Naive thymus-derived CD8-positive, alpha-beta T cell (primary cell): ENCODE data around the gene LRRC37A3. TPM values are rescaled to one million over a fixed set of nuclear protein-coding genes. Genes with fewer than 3 reads are reported as not detected.
"Not testable (repeated sequence)": the region's sequence is repeated elsewhere in the genome, so short reads cannot be mapped to it uniquely, and the experiment has no call there.

ENCODE experiments used
- ATAC-seq, 2 donors: fragments of 150-1000 bp; cut with Tn5 transposase in 1 of 2; sonication (Bioruptor Pico), chemical (Tn5 transposase) in 1 of 2; 1 replicate in 1 of 2; 2 replicates in 1 of 2; pipeline ENCODE4 v1.10.0; 2021; ENCODE audit warnings: mild to moderate bottlenecking in 2 of 2, moderate library complexity in 2 of 2
- POLR2A ChIA-PET: fragments of 350-600 bp; sonication (Branson Sonifier 250); formaldehyde crosslinking; loops from one replicate; lab custom pipeline; 2021; ENCODE audit warnings: antibody characterized with exemption; lab: Charles Lee
- DNase-seq, 10 donors: peaks; one replicate each; pipeline versions ENCODE4 v3.0.0 to v3.0.0-alpha.2; 2020 to 2022
- H3K27ac Mint-ChIP-seq, 10 donors: one replicate each; pipeline ENCODE4 v1.8.0; 2020 to 2022; ENCODE audit warnings: mild to moderate bottlenecking in 10 of 10, mixed read lengths in 10 of 10, moderate library complexity in 4 of 10, inconsistent platforms in 1 of 10
- H3K27me3 Mint-ChIP-seq, 5 donors: one replicate each; pipeline ENCODE4 v1.8.0; 2021 to 2022; ENCODE audit warnings: mixed read lengths in 5 of 5
- H3K36me3 Mint-ChIP-seq, 3 donors: one replicate each; pipeline ENCODE4 v1.8.0; 2020 to 2022; ENCODE audit warnings: mixed read lengths in 3 of 3, mild to moderate bottlenecking in 2 of 3, inconsistent platforms in 1 of 3
- H3K4me1 Mint-ChIP-seq, 4 donors: one replicate each; pipeline ENCODE4 v1.8.0; 2021 to 2022; ENCODE audit warnings: mixed read lengths in 4 of 4
- H3K4me3 Mint-ChIP-seq, 10 donors: one replicate each; pipeline ENCODE4 v1.8.0; 2020 to 2022; ENCODE audit warnings: mild to moderate bottlenecking in 10 of 10, mixed read lengths in 10 of 10, moderate library complexity in 6 of 10, inconsistent platforms in 1 of 10
- H3K9me3 Mint-ChIP-seq, 9 donors: one replicate each; pipeline ENCODE4 v1.8.0; 2020 to 2022; ENCODE audit warnings: mixed read lengths in 9 of 9, mild to moderate bottlenecking in 3 of 9, inconsistent platforms in 1 of 9, moderate library complexity in 1 of 9
- polyA plus RNA-seq, 3 donors: library from polyadenylated mRNA; unstranded; fragments of 300-500 nt; fragmentation: Illumina TruSeq; gene quantifications; one replicate each; pipeline ENCODE4 v1.2.3, GENCODE V29; 2021
- total RNA-seq, 8 experiments: library from RNA in 2 of 8; stranded (reverse) in 2 of 8; gene quantifications; one replicate each; pipeline ENCODE4 v1.2.3 and lab custom pipeline; 2021 to 2026

LRRC37A3 gene
- total and polyA plus RNA-seq, 5 experiments from 2014 or later = 0.75 to 30.1 (median 2.9) TPM

DNA sequence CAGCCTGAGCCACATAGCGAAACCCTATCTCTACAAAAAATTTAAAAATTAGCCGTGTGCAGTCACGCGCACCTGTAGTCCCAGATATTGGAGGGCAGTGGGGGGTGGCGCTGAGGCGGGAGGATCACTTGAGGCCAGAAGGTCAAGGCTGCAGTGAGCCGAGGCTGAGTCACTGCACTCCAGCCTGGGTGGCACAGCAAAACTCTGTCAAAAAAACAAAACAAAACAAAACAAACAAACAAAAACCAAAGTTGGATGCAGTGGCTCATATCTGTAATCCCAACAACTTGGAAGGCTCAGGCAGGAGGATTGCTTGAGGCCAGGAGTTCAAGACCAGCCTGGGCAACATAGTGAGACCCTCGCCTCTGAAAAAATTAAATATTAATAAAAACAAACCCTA is 75.4 kb downstream of the LRRC37A3 start:
- H3K27me3 Mint-ChIP-seq, ATAC-seq, H3K36me3 Mint-ChIP-seq, H3K27ac Mint-ChIP-seq, POLR2A ChIA-PET, H3K4me1 Mint-ChIP-seq, H3K4me3 Mint-ChIP-seq, H3K9me3 Mint-ChIP-seq, DNase-seq: not testable (repeated sequence)

DNA sequence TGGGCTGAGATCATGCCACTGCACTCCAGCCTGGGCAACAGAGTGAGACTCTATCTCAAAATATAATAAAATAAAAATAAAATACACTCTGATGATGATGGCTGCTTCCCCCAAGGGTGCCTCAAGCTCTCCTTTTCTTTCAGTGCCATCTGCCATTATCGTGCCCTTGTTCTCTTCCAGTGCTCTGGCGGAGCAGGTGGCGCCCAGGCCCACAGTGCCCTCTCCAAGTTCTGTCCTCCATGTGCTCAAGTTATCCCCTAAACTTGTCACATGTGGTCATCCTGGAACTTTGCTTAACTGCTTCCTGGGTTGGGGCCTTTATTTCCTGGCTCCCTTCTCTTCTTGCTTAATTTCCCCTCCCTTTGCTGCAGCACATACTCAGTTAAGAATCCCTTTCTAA is 76.4 kb downstream of the LRRC37A3 start:
- H3K4me1 Mint-ChIP-seq, H3K27ac Mint-ChIP-seq, H3K9me3 Mint-ChIP-seq, DNase-seq, ATAC-seq, H3K36me3 Mint-ChIP-seq, H3K27me3 Mint-ChIP-seq, POLR2A ChIA-PET, H3K4me3 Mint-ChIP-seq: not testable (repeated sequence)

GRCh38 chr17:64840960-64841359 is 78.3 kb downstream of the LRRC37A3 start:
- H3K4me3 Mint-ChIP-seq, H3K9me3 Mint-ChIP-seq, H3K27me3 Mint-ChIP-seq, H3K36me3 Mint-ChIP-seq, DNase-seq, ATAC-seq, POLR2A ChIA-PET, H3K27ac Mint-ChIP-seq: not testable (repeated sequence)
- H3K4me1 Mint-ChIP-seq = peaks cover 6 to 12% (median 8%) of the 10 kb centered on the region in 4 donors

GRCh38 chr17:64838513-64838912 is 80.8 kb downstream of the LRRC37A3 start:
- H3K36me3 Mint-ChIP-seq, ATAC-seq, DNase-seq, POLR2A ChIA-PET, H3K9me3 Mint-ChIP-seq, H3K27me3 Mint-ChIP-seq: not testable (repeated sequence)
- peaks cover 10 to 32% (median 25%) of the 10 kb centered on the region in 4 donors for H3K4me1 Mint-ChIP-seq
- peak overlapping the region in 2 of 10 donors; percentile 4 to 54 for H3K4me3 Mint-ChIP-seq
- H3K27ac Mint-ChIP-seq = peak overlapping the region in 1 of 10 donors; percentile 27

- Mint-ChIP-seq H3K4me3 (peak overlapping the region; percentile 89 to 96 (median 92)), H3K27ac (peak overlapping the region; percentile 84 to 98 (median 96)), H3K4me1 (peaks cover 10 to 32% (median 27%) of the 10 kb centered on the region in 4 donors)
- H3K36me3 Mint-ChIP-seq, H3K27me3 Mint-ChIP-seq, H3K9me3 Mint-ChIP-seq: not testable (repeated sequence)
- POLR2A ChIA-PET = interaction anchor here (0.7 kb wide), 2 partner anchors 159 to 280 kb away, joined by 4 to 5 read pairs; no protein-coding TSS in a partner anchor
- peak; percentile 77 to 90 (median 83) for DNase-seq
- peak; percentile 93 to 95 for ATAC-seq
These were observed 82.1 kb downstream of the LRRC37A3 start for GRCh38 chr17:64837018-64837761.

DNA sequence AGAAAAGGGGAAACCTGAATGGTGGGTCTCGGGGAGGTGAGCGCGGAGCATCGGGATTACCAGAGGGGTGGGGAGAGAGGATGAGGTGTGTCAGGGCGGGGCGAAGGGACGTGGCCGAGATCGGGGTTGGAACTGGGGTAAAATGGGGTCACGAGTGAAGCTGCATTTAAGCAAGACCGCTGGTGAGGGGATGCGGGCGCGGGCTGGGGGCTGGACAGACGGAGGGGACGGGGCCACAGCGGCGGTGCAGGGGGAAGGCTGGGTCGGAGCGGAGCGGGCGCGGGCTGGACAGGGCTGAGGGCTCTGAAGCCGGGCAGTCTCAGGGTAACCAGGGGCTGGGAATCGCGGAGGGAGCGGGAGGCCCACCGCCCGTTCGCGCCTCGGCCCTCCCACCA is 82.7 kb downstream of the LRRC37A3 start:
- peak overlapping the region; percentile 85 to 96 (median 92) for H3K4me3 Mint-ChIP-seq
- DNase-seq = peak in 8 of 10 donors; percentile 9 to 68 (median 30)
- H3K36me3 Mint-ChIP-seq, H3K27me3 Mint-ChIP-seq, H3K9me3 Mint-ChIP-seq, POLR2A ChIA-PET: not testable (repeated sequence)
- H3K27ac Mint-ChIP-seq = peak overlapping the region; percentile 82 to 98 (median 93)
- peak; percentile 11 to 15 for ATAC-seq
- peaks cover 10 to 32% (median 27%) of the 10 kb centered on the region in 4 donors for H3K4me1 Mint-ChIP-seq

- H3K27ac Mint-ChIP-seq = peak overlapping the region in 4 of 10 donors; percentile 15 to 46 (median 26)
- DNase-seq, H3K27me3 Mint-ChIP-seq, ATAC-seq, POLR2A ChIA-PET, H3K9me3 Mint-ChIP-seq: not testable (repeated sequence)
- H3K4me1 Mint-ChIP-seq = peaks cover 12 to 40% (median 37%) of the 10 kb centered on the region in 4 donors
- peaks cover 0 to 11% (median 0%) of the 10 kb centered on the region in 3 donors for H3K36me3 Mint-ChIP-seq
- peak overlapping the region in 3 of 10 donors; percentile 2 to 62 (median 10) for H3K4me3 Mint-ChIP-seq
These were observed 85.2 kb downstream of the LRRC37A3 start for GRCh38 chr17:64834060-64834459.

GRCh38 chr17:64830631-64831040 is 88.6 kb downstream of the LRRC37A3 start:
- H3K9me3 Mint-ChIP-seq, DNase-seq, POLR2A ChIA-PET, H3K27me3 Mint-ChIP-seq, H3K4me3 Mint-ChIP-seq, ATAC-seq: not testable (repeated sequence)
- peak overlapping the region in 3 of 10 donors; percentile 0 to 12 (median 7) for H3K27ac Mint-ChIP-seq
- peaks cover 5 to 29% (median 24%) of the 10 kb centered on the region in 4 donors for H3K4me1 Mint-ChIP-seq
- peaks cover 0 to 24% (median 0%) of the 10 kb centered on the region in 3 donors for H3K36me3 Mint-ChIP-seq

GRCh38 chr17:64829824-64830630 is 89.3 kb downstream of the LRRC37A3 start:
- H3K27me3 Mint-ChIP-seq, POLR2A ChIA-PET, ATAC-seq, H3K27ac Mint-ChIP-seq, H3K4me3 Mint-ChIP-seq, H3K9me3 Mint-ChIP-seq, DNase-seq: not testable (repeated sequence)
- Mint-ChIP-seq H3K36me3 (peaks cover 0 to 28% (median 2%) of the 10 kb centered on the region in 3 donors), H3K4me1 (peaks cover 2 to 23% (median 18%) of the 10 kb centered on the region in 4 donors)

- peak overlapping the region in 3 of 10 donors; percentile 9 to 43 (median 17) for H3K27ac Mint-ChIP-seq
- H3K27me3 Mint-ChIP-seq = not testable (repeated sequence)
These were observed 90.2 kb downstream of the LRRC37A3 start for GRCh38 chr17:64829068-64829467.

GRCh38 chr17:64818904-64819303 is 100.4 kb downstream of the LRRC37A3 start:
- ATAC-seq, POLR2A ChIA-PET, H3K4me3 Mint-ChIP-seq, H3K9me3 Mint-ChIP-seq, H3K27me3 Mint-ChIP-seq, H3K4me1 Mint-ChIP-seq, DNase-seq: not testable (repeated sequence)
- peak overlapping the region in 2 of 10 donors; percentile 24 to 56 for H3K27ac Mint-ChIP-seq
- peaks cover 0 to 71% (median 9%) of the 10 kb centered on the region in 3 donors for H3K36me3 Mint-ChIP-seq

More at GRCh38 chr17:64829068-64829467, 90.2 kb downstream of the LRRC37A3 start:
- POLR2A ChIA-PET, DNase-seq, H3K4me3 Mint-ChIP-seq, ATAC-seq, H3K9me3 Mint-ChIP-seq: not testable (repeated sequence)
- H3K4me1 Mint-ChIP-seq = peaks cover 4 to 18% (median 12%) of the 10 kb centered on the region in 4 donors
- H3K36me3 Mint-ChIP-seq = peaks cover 0 to 32% (median 7%) of the 10 kb centered on the region in 3 donors

DNA sequence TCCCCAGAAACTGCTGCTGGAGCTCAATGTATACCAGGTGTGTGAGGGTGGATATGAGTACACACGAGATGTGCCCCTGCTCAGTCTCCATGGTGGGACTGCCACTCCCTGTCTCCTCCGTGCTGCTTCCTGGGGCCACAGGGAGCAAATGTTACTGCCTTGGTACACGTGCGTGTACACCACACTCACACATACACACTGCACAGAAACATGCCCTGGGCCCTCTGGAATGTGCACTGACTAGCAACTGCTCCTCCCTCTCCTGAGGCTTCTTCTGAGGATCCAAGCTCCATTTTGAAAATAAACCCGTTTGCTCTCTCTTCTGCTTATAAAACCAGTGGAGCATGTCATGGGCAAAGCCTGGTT is 103.5 kb downstream of the LRRC37A3 start:
- H3K4me3 Mint-ChIP-seq, H3K9me3 Mint-ChIP-seq, H3K27me3 Mint-ChIP-seq, ATAC-seq, DNase-seq, POLR2A ChIA-PET, H3K27ac Mint-ChIP-seq, H3K4me1 Mint-ChIP-seq: not testable (repeated sequence)
- peaks cover 0 to 53% (median 9%) of the 10 kb centered on the region in 3 donors for H3K36me3 Mint-ChIP-seq
